Kidney capillary endothelial cell (primary cell): ENCODE results near the gene MAP2K5.

Experiments
- DNase-seq: peaks from one replicate; pipeline ENCODE4 v3.0.0-alpha.2; 2018; ENCODE audit warnings: low spot score

The MAP2K5 gene

GRCh38 chr15:67784090-67784781, 241.7 kb downstream of the MAP2K5 start:
- no peak for DNase-seq

GRCh38 chr15:67784856-67785430, 242.4 kb downstream of the MAP2K5 start:
- DNase-seq, result no peak

GRCh38 chr15:67785431-67785830, 242.9 kb downstream of the MAP2K5 start:
- no peak for DNase-seq

- DNase-seq, result no peak
Observed at GRCh38 chr15:67786646-67787045, 244.1 kb downstream of the MAP2K5 start.

GRCh38 chr15:67788986-67789385, 246.5 kb downstream of the MAP2K5 start:
- DNase-seq, result no peak

- DNase-seq, result no peak
Observed at GRCh38 chr15:67790610-67791319, 248.3 kb downstream of the MAP2K5 start.

- DNase-seq, result peak; percentile 17
Observed at GRCh38 chr15:67792250-67792942, 249.9 kb downstream of the MAP2K5 start.

GRCh38 chr15:67794832-67795574, 252.5 kb downstream of the MAP2K5 start:
- DNase-seq, result no peak

- DNase-seq, result no peak
Observed at GRCh38 chr15:67796196-67797127, 254.0 kb downstream of the MAP2K5 start.

- DNase-seq, result no peak
Observed at GRCh38 chr15:67799801-67800205, 257.3 kb downstream of the MAP2K5 start.

GRCh38 chr15:67801142-67801541, 258.6 kb downstream of the MAP2K5 start:
- no peak for DNase-seq

- DNase-seq, result no peak
Observed at GRCh38 chr15:67801926-67802914, 259.7 kb downstream of the MAP2K5 start.

GRCh38 chr15:67803299-67803698, 260.8 kb downstream of the MAP2K5 start:
- no peak for DNase-seq

- DNase-seq, result no peak
Observed at GRCh38 chr15:67803996-67804843, 261.7 kb downstream of the MAP2K5 start.

GRCh38 chr15:67805008-67805665, 262.6 kb downstream of the MAP2K5 start:
- DNase-seq, result no peak

GRCh38 chr15:67805666-67806516, 263.4 kb downstream of the MAP2K5 start:
- DNase-seq, result no peak

- no peak for DNase-seq
Observed at GRCh38 chr15:67806536-67806935, 264.0 kb downstream of the MAP2K5 start.
